Renal pelvis (tissue), 12 donors: ENCODE results near the gene ARL15. TPM values are rescaled to one million over a fixed set of nuclear protein-coding genes. Genes with fewer than 3 reads are reported as not detected.
"Not testable (repeated sequence)": the region's sequence is repeated elsewhere in the genome, so short reads cannot be mapped to it uniquely, and the experiment has no call there.

Source experiments
- DNase-seq: peaks from one replicate; pipeline ENCODE4 v3.0.0-alpha.2; 2013
- long read RNA-seq, 16 experiments: transcript quantifications; one replicate each; lab custom pipeline, GENCODE V29; 2026
- polyA plus RNA-seq, 3 donors: library from polyadenylated mRNA; unstranded; fragments of 120-200 nt; gene quantifications; one replicate each; pipeline ENCODE4 v1.2.1, GENCODE V29; 2013; ENCODE audit not compliant: insufficient read length in 3 of 3

Gene ARL15
- polyA plus RNA-seq, result 10 to 100 TPM; 27.0 to 29.0 (median 28.0) TPM
- long read RNA-seq, donor 1, partial matches to known transcripts, result 0 of 6 reads
- long read RNA-seq, donor 1, other reads (novel, unspliced or antisense), result 0 of 6 reads
- long read RNA-seq, donor 2, transcript ARL15-204 (4 exons, 628 nt), result major isoform, 5 of 11 reads
- long read RNA-seq, donor 2, transcript ARL15-202 (5 exons, 2,486 nt), result major isoform, 5 of 11 reads
- long read RNA-seq, donor 2, partial matches to known transcripts, result 0 of 11 reads
- long read RNA-seq, donor 2, other reads (novel, unspliced or antisense), result 0 of 11 reads
- long read RNA-seq, donor 3, partial matches to known transcripts, result 0 of 5 reads
- long read RNA-seq, donor 3, other reads (novel, unspliced or antisense), result 0 of 5 reads
- long read RNA-seq, donor 4, transcript ARL15-202 (5 exons, 2,486 nt), result major isoform, 6 of 19 reads
- long read RNA-seq, donor 4, partial matches to known transcripts, result 10 of 19 reads
- long read RNA-seq, donor 4, other reads (novel, unspliced or antisense), result 0 of 19 reads
- long read RNA-seq, donor 5, partial matches to known transcripts, result 0 of 2 reads
- long read RNA-seq, donor 5, other reads (novel, unspliced or antisense), result 0 of 2 reads
- long read RNA-seq, donor 6, partial matches to known transcripts, result 0 of 4 reads
- long read RNA-seq, donor 6, other reads (novel, unspliced or antisense), result 0 of 4 reads
- long read RNA-seq, donor 7, transcript ARL15-202 (5 exons, 2,486 nt), result minor isoform, 6 of 13 reads
- long read RNA-seq, donor 7, transcript ARL15-204 (4 exons, 628 nt), result major isoform, 7 of 13 reads
- long read RNA-seq, donor 7, partial matches to known transcripts, result 0 of 13 reads
- long read RNA-seq, donor 7, other reads (novel, unspliced or antisense), result 0 of 13 reads
- long read RNA-seq, donor 8, partial matches to known transcripts, result 0 of 3 reads
- long read RNA-seq, donor 8, other reads (novel, unspliced or antisense), result 0 of 3 reads
- long read RNA-seq, donor 9, transcript ARL15-202 (5 exons, 2,486 nt), result major isoform, 9 of 11 reads
- long read RNA-seq, donor 9, partial matches to known transcripts, result 0 of 11 reads
- long read RNA-seq, donor 9, other reads (novel, unspliced or antisense), result 0 of 11 reads
- long read RNA-seq, donor 10, transcript ARL15-202 (5 exons, 2,486 nt), result major isoform, 6 of 7 reads
- long read RNA-seq, donor 10, partial matches to known transcripts, result 0 of 7 reads
- long read RNA-seq, donor 10, other reads (novel, unspliced or antisense), result 0 of 7 reads
- long read RNA-seq, donor 11, partial matches to known transcripts, result 0 of 5 reads
- long read RNA-seq, donor 11, other reads (novel, unspliced or antisense), result 0 of 5 reads
- long read RNA-seq, donor 12, transcript ARL15-202 (5 exons, 2,486 nt), result major isoform, 8 of 11 reads
- long read RNA-seq, donor 12, partial matches to known transcripts, result 0 of 11 reads
- long read RNA-seq, donor 12, other reads (novel, unspliced or antisense), result 0 of 11 reads
- long read RNA-seq, donor 13, partial matches to known transcripts, result 0 of 3 reads
- long read RNA-seq, donor 13, other reads (novel, unspliced or antisense), result 0 of 3 reads
- long read RNA-seq, donor 14, transcript ARL15-202 (5 exons, 2,486 nt), result major isoform, 8 of 13 reads
- long read RNA-seq, donor 14, partial matches to known transcripts, result 0 of 13 reads
- long read RNA-seq, donor 14, other reads (novel, unspliced or antisense), result 0 of 13 reads
- long read RNA-seq, donor 15, partial matches to known transcripts, result 0 of 4 reads
- long read RNA-seq, donor 15, other reads (novel, unspliced or antisense), result 0 of 4 reads
- long read RNA-seq, donor 16, partial matches to known transcripts, result 0 of 7 reads
- long read RNA-seq, donor 16, other reads (novel, unspliced or antisense), result 0 of 7 reads

GRCh38 chr5:54310433-54311175 lies at the start of gene ARL15:
Gene ARL15, minus strand, starts transcription at chr5:54310573.
- DNase-seq, result peak; percentile 98

GRCh38 chr5:54360089-54360488 lies 49.7 kb upstream of the ARL15 start:
- DNase-seq, result no peak

- DNase-seq, result no peak
These were observed 47.2 kb upstream of the ARL15 start for GRCh38 chr5:54357408-54358058.

- DNase-seq, result not testable (repeated sequence)
These were observed 43.7 kb upstream of the ARL15 start for GRCh38 chr5:54353933-54354564.

GRCh38 chr5:54352580-54352979 lies 42.2 kb upstream of the ARL15 start:
- not testable (repeated sequence) for DNase-seq

- no peak for DNase-seq
These were observed 37.0 kb upstream of the ARL15 start for GRCh38 chr5:54347221-54347865.

GRCh38 chr5:54344653-54345052 lies 34.3 kb upstream of the ARL15 start:
- DNase-seq, result no peak

GRCh38 chr5:54341971-54342370 lies 31.6 kb upstream of the ARL15 start:
- DNase-seq, result no peak

GRCh38 chr5:54337523-54337922 lies 27.1 kb upstream of the ARL15 start:
- DNase-seq, result no peak

GRCh38 chr5:54332720-54333119 lies 22.3 kb upstream of the ARL15 start:
- no peak for DNase-seq

GRCh38 chr5:54329731-54330709 lies 19.6 kb upstream of the ARL15 start:
- DNase-seq, result no peak

- DNase-seq, result no peak
These were observed 16.4 kb upstream of the ARL15 start for GRCh38 chr5:54326662-54327270.

GRCh38 chr5:54325610-54326311 lies 15.4 kb upstream of the ARL15 start:
- DNase-seq, result no peak

- no peak for DNase-seq
These were observed 14.9 kb upstream of the ARL15 start for GRCh38 chr5:54325272-54325609.

GRCh38 chr5:54324651-54325271 lies 14.4 kb upstream of the ARL15 start:
- DNase-seq, result no peak

- DNase-seq, result no peak
These were observed 13.1 kb upstream of the ARL15 start for GRCh38 chr5:54323495-54323894.
